Endodermal cell (in vitro differentiated cells): ENCODE data around the gene ABCF3. TPM values are rescaled to one million over a fixed set of nuclear protein-coding genes. Genes with fewer than 3 reads are reported as not detected.

Experiments used
- DNase-seq: peaks from one replicate; pipeline ENCODE4 v3.0.0-alpha.2; 2017
- H3K27ac ChIP-seq: 2 replicates; pipeline ENCODE4 v1.5.1; 2013; ENCODE audit warnings: mild to moderate bottlenecking, low read depth, low read length, moderate library complexity
- H3K27me3 ChIP-seq: 2 replicates; pipeline ENCODE4 v1.6.1; 2013; ENCODE audit warnings: mild to moderate bottlenecking, low read length, moderate library complexity; ENCODE audit not compliant: insufficient read depth, control insufficient read depth, poor library complexity, severe bottlenecking
- H3K36me3 ChIP-seq: 2 replicates; pipeline ENCODE4 v1.7.0; 2013; ENCODE audit warnings: mild to moderate bottlenecking, low read length, moderate library complexity; ENCODE audit not compliant: control insufficient read depth, insufficient read depth
- H3K4me1 ChIP-seq: one replicate; pipeline ENCODE4 v1.7.0; 2013; ENCODE audit warnings: low read length; ENCODE audit not compliant: control insufficient read depth, insufficient read depth
- H3K4me3 ChIP-seq: 2 replicates; pipeline ENCODE4 v1.5.1; 2013; ENCODE audit warnings: mild to moderate bottlenecking, low read length, moderate library complexity
- H3K9ac ChIP-seq: 2 replicates; pipeline ENCODE4 v1.6.1; 2013; ENCODE audit warnings: mild to moderate bottlenecking, low read length, moderate library complexity; ENCODE audit not compliant: poor library complexity, severe bottlenecking; ENCODE audit errors: extremely low read depth
- H3K9me3 ChIP-seq: 2 replicates; pipeline ENCODE4 v1.6.1; 2013; ENCODE audit warnings: mild to moderate bottlenecking, low read length, moderate library complexity; ENCODE audit not compliant: control insufficient read depth
- H3K27ac Mint-ChIP-seq: 2 replicates; pipeline ENCODE4 v1.8.0; 2020; ENCODE audit warnings: mixed read lengths
- H3K27me3 Mint-ChIP-seq: 2 replicates; pipeline ENCODE4 v1.8.0; 2021; ENCODE audit warnings: mild to moderate bottlenecking, mixed read lengths; ENCODE audit not compliant: insufficient read depth
- H3K36me3 Mint-ChIP-seq: 2 replicates; pipeline ENCODE4 v1.8.0; 2020; ENCODE audit warnings: low read depth, mixed read lengths
- H3K4me1 Mint-ChIP-seq: 2 replicates; pipeline ENCODE4 v1.8.0; 2020; ENCODE audit warnings: mixed read lengths
- H3K4me3 Mint-ChIP-seq: 2 replicates; pipeline ENCODE4 v1.8.0; 2020; ENCODE audit warnings: mild to moderate bottlenecking, moderate library complexity, mixed read lengths
- H3K9me3 Mint-ChIP-seq: 2 replicates; pipeline ENCODE4 v1.8.0; 2020; ENCODE audit warnings: mild to moderate bottlenecking, mixed read lengths
- CTCF ChIP-seq: fragments of 200-600 bp; sonication (generic); conservative IDR thresholded peaks from 2 replicates; pipeline ENCODE4 v1.5.0; 2021; ENCODE audit warnings: antibody characterized with exemption, mild to moderate bottlenecking
- WGBS, 2 experiments: methylation state at CpG; one replicate each; pipeline versions ENCODE4 v1.1.5 to v1.1.7; 2013; ENCODE audit warnings: missing lambda C conversion rate in 2 of 2, mixed read lengths in 1 of 2; ENCODE audit not compliant: insufficient coverage in 1 of 2, insufficient read length in 1 of 2; 5-methylcytosine and 5-hydroxymethylcytosine counted together
- total RNA-seq, 2 donors: library from RNA; stranded (reverse); fragmentation: NEBNext Ultra II Directional in 1 of 2; extraction: Animal tissue kit (Norgen Biotek cat#: 25700) in 1 of 2; gene quantifications; 2 replicates in 1 of 2; 3 replicates in 1 of 2; pipeline ENCODE4 v1.2.1, GENCODE V29; 2021

The ABCF3 gene
- total RNA-seq, 2 donors from 2014 or later: 57.6 to 57.8 TPM

DNA sequence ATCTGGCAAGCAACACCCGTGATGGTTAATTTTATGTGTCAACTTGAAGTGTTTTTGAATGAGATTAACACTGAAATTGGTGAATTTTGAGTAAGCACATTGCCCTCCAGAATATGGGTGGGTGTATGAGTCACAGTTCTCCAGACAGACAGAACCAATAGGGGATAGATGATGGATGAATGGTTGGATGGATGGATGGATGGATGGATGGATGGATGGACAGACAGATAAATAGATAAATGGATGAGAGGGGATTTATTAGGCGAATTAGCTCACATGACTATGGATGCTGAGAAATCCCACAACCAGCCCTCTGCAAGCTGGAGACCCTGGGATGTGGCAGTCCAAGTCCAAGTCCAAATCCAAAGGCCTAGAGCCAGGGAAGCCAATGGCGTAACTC lies 37.9 kb downstream of the ABCF3 start:
- WGBS, 2 experiments: 79 to 84% methylated on average over 3 of the region's 3 CpGs
- H3K27me3 Mint-ChIP-seq: peaks cover 43% of the 10 kb centered on the region
- Histone ChIP-seq H3K36me3 (no peaks in the 10 kb centered on the region), H3K27ac (no peak overlapping the region), H3K4me1 (no peaks in the 10 kb centered on the region), H3K27me3 (peaks cover 50% of the 10 kb centered on the region), H3K4me3 (no peak overlapping the region), H3K9me3 (no peaks in the 10 kb centered on the region), H3K9ac (no peak overlapping the region)
- H3K27ac Mint-ChIP-seq: no peak overlapping the region
- H3K4me1 Mint-ChIP-seq: no peaks in the 10 kb centered on the region
- no peaks in the 10 kb centered on the region for H3K36me3 Mint-ChIP-seq
- no peak overlapping the region for H3K4me3 Mint-ChIP-seq
- no peaks in the 10 kb centered on the region for H3K9me3 Mint-ChIP-seq
- no peak for DNase-seq
- no peak for TF ChIP-seq CTCF

- peak; percentile 97 for TF ChIP-seq CTCF
- Mint-ChIP-seq H3K36me3 (no peaks in the 10 kb centered on the region), H3K4me1 (peaks cover 2% of the 10 kb centered on the region), H3K27ac (no peak overlapping the region), H3K27me3 (peaks cover 73% of the 10 kb centered on the region), H3K9me3 (no peaks in the 10 kb centered on the region), H3K4me3 (no peak overlapping the region)
- peak; percentile 86 for DNase-seq
- WGBS, 2 experiments: 78 to 100% methylated on average over 1 to 2 of the region's 2 CpGs
- Histone ChIP-seq H3K4me1 (no peaks in the 10 kb centered on the region), H3K36me3 (no peaks in the 10 kb centered on the region), H3K9me3 (no peaks in the 10 kb centered on the region), H3K4me3 (no peak overlapping the region), H3K27me3 (peaks cover 81% of the 10 kb centered on the region), H3K27ac (no peak overlapping the region), H3K9ac (no peak overlapping the region)
Measured at GRCh38 chr3:184227481-184227935, 41.5 kb downstream of the ABCF3 start.

- no peaks in the 10 kb centered on the region for H3K9me3 ChIP-seq
- peak overlapping the region; percentile 45 for H3K4me3 Mint-ChIP-seq
- H3K27me3 ChIP-seq: peaks cover 91% of the 10 kb centered on the region
- no peaks in the 10 kb centered on the region for H3K9me3 Mint-ChIP-seq
- peaks cover 81% of the 10 kb centered on the region for H3K27me3 Mint-ChIP-seq
- no peaks in the 10 kb centered on the region for H3K36me3 ChIP-seq
- H3K27ac ChIP-seq: no peak overlapping the region
- no peak overlapping the region for H3K4me3 ChIP-seq
- peaks cover 2% of the 10 kb centered on the region for H3K4me1 Mint-ChIP-seq
- H3K36me3 Mint-ChIP-seq: no peaks in the 10 kb centered on the region
- H3K9ac ChIP-seq: no peak overlapping the region
- no peak overlapping the region for H3K27ac Mint-ChIP-seq
- peak; percentile 56 for DNase-seq
- TF ChIP-seq CTCF: no peak
- no peaks in the 10 kb centered on the region for H3K4me1 ChIP-seq
- 50 to 67% methylated on average over 3 to 12 of the region's 12 CpGs for WGBS, 2 experiments
Measured at GRCh38 chr3:184228376-184229137, 42.6 kb downstream of the ABCF3 start.
